C4-2B (cell line): ENCODE results near the gene WASHC4.

Experiments used
- CTCF ChIP-seq: fragments of 450-650 bp; conservative IDR thresholded peaks from 2 replicates; pipeline ENCODE4 v1.5.1; 2017; ENCODE audit warnings: mild to moderate bottlenecking
- ZFX ChIP-seq: fragments of 450-650 bp; IDR thresholded peaks from 2 replicates; pipeline ENCODE4 v1.6.1; 2017

GRCh38 chr12:105076098-105076497, 31.4 kb upstream of the WASHC4 start:
- TF ChIP-seq CTCF (no peak), ZFX (no peak)
